ENCODE results near the gene NR2E3.
"Not testable (repeated sequence)": the region's sequence is repeated elsewhere in the genome, so short reads cannot be mapped to it uniquely, and the experiment has no call there.

NR2E3 gene

GRCh38 chr15:71815301-71815700, 4.9 kb downstream of the NR2E3 start:
- no peak for DNase-seq (ENCODE audit: low spot score)

- no peak for DNase-seq (ENCODE audit: low spot score)
Measured at GRCh38 chr15:71817351-71817750, 7.0 kb downstream of the NR2E3 start.

GRCh38 chr15:71820127-71820526, 9.8 kb downstream of the NR2E3 start:
- DNase-seq (ENCODE audit: low spot score): no peak

- no peak for DNase-seq (ENCODE audit: low spot score)
Measured at GRCh38 chr15:71821547-71822129, 11.3 kb downstream of the NR2E3 start.

GRCh38 chr15:71822890-71823630, 12.7 kb downstream of the NR2E3 start:
- DNase-seq (ENCODE audit: low spot score): no peak

- DNase-seq (ENCODE audit: low spot score): no peak
Measured at GRCh38 chr15:71823801-71824200, 13.4 kb downstream of the NR2E3 start.

- DNase-seq (ENCODE audit: low spot score): no peak
Measured at GRCh38 chr15:71825021-71825730, 14.8 kb downstream of the NR2E3 start.

GRCh38 chr15:71826196-71826595, 15.8 kb downstream of the NR2E3 start:
- no peak for DNase-seq (ENCODE audit: low spot score)

GRCh38 chr15:71830981-71831380, 20.6 kb downstream of the NR2E3 start:
- DNase-seq (ENCODE audit: low spot score): no peak

- no peak for DNase-seq (ENCODE audit: low spot score)
Measured at GRCh38 chr15:71841563-71841962, 31.2 kb downstream of the NR2E3 start.

- DNase-seq (ENCODE audit: low spot score): no peak
Measured at GRCh38 chr15:71844916-71845315, 34.6 kb downstream of the NR2E3 start.

GRCh38 chr15:71853543-71853942, 43.2 kb downstream of the NR2E3 start:
- DNase-seq (ENCODE audit: low spot score): no peak

- not testable (repeated sequence) for DNase-seq (ENCODE audit: low spot score)
Measured at GRCh38 chr15:71858232-71858631, 47.9 kb downstream of the NR2E3 start.
